Measurements from ENCODE around the gene NEDD8.

Gene NEDD8

GRCh38 chr14:24167469-24168114, 64.6 kb downstream of the NEDD8 start:
- CTCF ChIA-PET = interaction anchor here (0.6 kb wide), 1 partner anchor 86 kb away, joined by 3 read pairs; no protein-coding TSS in a partner anchor
- POLR2A ChIA-PET = no interaction called here
- H3K27ac ChIP-seq (ENCODE audit: extremely low read depth, low read depth, low read length) = no peak overlapping the region
- H3K4me1 ChIP-seq (ENCODE audit: control insufficient read depth, insufficient read depth, low read length) = no peaks in the 10 kb centered on the region
- no peak overlapping the region for H3K4me3 ChIP-seq (ENCODE audit: low read depth, low read length)
- no peaks in the 10 kb centered on the region for H3K9me3 ChIP-seq (ENCODE audit: control insufficient read depth, insufficient read depth, low read depth, low read length)
- peak; percentile 35; the same call in 1 of the 2 replicates for TF ChIP-seq ZNF24 (tag by site-specific recombination; IDR thresholded peaks at IDR 0.05)
- no peak for TF ChIP-seq ZNF830 (tag by site-specific recombination; IDR thresholded peaks at IDR 0.05; ENCODE audit: low read depth)
- H3K36me3 ChIP-seq (ENCODE audit: control insufficient read depth in 2 of 2, insufficient read depth in 1 of 2, low read length in 2 of 2) = peaks cover 0 to 46% of the 10 kb centered on the region in 2 experiments

Measured in HEK293 (cell line).